GM19035 (cell line): ENCODE measurements around the gene CALR.
"Not testable (repeated sequence)": the region's sequence is repeated elsewhere in the genome, so short reads cannot be mapped to it uniquely, and the experiment has no call there.

Experiments used
- ATAC-seq: cut with Tn5 transposase; IDR thresholded peaks from one replicate; pipeline ENCODE4 v1.9.1; 2021; ENCODE audit not compliant: unreplicated experiment

CALR gene

DNA sequence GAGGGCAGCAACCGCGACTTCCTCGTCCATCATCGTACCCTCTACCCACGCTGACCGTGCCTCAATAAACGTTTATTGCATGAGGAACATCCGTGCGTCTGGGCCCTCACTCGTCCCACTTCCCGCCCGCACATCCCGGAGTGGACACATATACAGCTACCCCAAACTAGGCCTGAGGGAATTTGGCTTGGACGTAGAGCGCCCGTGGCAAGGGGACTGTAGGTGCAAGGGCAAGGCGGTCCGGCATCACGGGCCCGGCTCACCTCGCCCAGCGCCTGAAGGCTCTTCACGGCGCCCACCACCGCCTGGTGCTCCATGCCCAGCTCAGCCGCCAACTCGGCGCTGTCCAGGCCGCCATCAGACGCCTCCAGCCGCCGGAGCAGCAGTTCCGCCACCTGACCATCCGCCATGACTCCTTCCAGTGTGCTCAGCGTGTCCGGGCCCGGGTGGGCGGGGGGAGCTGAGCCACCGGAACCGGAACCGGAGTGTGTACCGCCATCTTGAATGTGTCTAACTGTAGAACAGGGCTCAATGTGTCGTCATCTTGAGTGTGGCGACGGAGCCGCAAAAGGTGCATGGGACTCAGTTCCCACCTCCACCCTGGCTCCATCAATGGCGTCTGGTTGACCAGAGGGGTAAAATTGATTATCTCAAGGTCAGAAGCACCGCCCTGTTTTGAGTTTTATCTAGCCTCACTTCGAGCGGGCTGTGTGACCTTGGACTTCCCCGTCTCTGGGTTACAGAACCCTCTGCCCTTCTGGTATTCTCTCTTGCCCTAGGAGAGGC, 4.9 kb upstream of the CALR start, which contains the start of gene FARSA:
Gene FARSA (minus strand): TSS at position 425 of the 786 bp plus-strand sequence. CDS start 15 bp downstream, at position 410.
- ATAC-seq = peak; percentile 55

GRCh38 chr19:12935071-12935470, 3.3 kb upstream of the CALR start:
- ATAC-seq = no peak

DNA sequence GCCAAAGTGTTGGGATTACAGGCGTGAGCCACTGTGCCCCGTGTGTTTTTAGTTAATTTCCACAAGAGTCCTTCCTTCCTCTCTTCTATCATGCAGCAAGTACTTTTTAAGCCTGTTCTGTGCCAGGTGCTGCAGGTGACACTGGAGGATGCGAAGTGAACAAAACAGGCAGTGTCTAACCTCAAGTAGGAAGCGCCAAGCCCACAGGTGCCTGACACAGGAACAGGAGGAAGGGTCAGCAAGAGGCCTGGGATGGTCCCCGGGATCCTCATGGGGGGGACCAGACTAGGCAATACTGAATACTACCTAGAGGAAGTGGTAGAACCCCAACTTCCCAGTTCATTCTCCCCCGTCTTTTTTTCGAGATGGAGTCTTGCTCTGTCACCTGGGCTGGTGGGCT, 1.8 kb upstream of the CALR start:
- ATAC-seq = no peak

DNA sequence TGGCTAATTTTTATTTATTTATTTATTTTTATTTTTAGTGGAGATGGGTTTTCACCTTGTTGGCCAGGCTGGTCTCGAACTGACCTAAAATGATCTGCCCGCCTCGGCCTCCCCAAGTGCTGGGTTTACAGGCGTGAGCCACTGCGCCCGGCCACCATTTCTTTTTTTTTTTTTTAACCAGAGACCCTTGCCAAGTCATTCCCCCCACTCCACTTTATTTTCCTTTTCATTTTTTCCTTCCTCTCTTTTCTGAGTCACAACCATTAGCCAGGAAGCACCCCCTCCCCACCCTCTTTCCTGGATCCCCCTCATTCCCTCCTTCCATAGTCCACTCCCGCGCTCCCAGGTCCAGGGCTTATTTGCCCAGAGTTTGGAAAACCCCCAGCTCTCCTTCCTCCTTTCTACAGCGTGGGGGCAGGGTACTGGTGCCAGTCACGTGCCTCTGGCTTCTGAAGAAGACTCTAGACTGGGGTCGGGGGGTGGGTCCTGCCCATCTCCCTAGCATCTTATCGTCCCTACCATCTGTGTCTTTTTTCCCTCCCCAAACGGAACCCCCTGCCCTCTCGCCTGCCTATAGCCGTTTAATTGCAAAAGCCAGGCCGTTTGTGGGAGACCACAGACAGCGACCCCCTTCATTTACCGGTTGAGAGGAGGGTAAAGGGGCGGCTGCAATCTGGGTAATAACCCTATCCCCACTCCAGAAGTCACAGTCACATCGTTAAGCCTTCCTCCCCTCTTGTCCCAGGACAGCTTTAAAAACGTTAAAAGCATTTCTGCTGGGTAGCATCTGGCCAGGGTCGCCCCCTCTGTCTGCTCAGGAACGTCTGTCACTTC, 1.1 kb upstream of the CALR start:
- no peak for ATAC-seq

DNA sequence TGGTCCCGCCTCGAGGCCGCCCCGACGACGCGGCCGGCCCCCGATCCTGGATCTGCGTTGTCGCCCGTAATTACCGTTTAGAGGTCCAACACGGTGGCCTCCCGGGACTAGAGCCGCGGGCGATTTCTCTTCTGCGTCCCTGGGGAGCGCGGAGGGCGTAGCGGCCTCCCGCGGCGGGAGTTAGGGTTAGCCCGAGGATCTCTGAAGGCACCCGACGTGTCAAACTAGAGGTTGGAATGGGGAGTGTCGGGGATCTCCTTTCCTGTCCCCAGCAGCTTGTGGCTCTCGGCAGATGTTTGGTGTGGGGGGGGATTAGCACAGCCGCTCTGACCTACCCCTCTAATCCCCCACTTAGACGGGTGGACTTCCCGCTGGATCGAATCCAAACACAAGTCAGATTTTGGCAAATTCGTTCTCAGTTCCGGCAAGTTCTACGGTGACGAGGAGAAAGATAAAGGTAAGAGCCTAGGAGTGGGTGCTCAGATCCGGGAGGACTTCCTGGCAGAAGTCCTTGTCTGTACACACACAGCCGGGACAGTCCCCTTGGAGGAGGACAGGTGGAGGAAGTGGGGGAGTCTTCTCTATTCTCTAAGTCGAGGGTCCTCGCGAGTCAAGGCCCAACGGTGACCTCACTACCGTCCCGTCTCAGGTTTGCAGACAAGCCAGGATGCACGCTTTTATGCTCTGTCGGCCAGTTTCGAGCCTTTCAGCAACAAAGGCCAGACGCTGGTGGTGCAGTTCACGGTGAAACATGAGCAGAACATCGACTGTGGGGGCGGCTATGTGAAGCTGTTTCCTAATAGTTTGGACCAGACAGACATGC, 581 bp downstream of the CALR start:
- ATAC-seq = no peak

- no peak for ATAC-seq
These were observed 1.6 kb downstream of the CALR start for GRCh38 chr19:12939975-12940423.

DNA sequence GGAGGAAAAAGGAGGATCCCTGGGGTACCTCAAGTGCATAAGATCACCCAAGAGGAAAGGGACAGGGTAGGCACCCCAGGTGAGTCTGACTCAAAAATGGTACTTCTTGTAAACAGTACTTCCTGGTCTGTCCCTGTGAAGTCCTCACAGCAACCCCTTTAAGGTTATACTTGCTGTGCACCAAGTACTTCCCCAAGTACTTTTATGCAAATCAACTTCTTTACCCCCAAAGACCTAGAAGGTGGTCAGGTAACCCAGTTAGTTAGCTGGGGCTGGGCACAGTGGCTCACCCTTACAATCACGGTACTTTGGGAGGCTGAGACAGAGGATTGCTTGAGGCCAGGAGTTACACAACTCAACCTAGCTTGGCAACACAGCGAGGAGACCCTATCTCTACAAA, 2.5 kb downstream of the CALR start:
- ATAC-seq = no peak

DNA sequence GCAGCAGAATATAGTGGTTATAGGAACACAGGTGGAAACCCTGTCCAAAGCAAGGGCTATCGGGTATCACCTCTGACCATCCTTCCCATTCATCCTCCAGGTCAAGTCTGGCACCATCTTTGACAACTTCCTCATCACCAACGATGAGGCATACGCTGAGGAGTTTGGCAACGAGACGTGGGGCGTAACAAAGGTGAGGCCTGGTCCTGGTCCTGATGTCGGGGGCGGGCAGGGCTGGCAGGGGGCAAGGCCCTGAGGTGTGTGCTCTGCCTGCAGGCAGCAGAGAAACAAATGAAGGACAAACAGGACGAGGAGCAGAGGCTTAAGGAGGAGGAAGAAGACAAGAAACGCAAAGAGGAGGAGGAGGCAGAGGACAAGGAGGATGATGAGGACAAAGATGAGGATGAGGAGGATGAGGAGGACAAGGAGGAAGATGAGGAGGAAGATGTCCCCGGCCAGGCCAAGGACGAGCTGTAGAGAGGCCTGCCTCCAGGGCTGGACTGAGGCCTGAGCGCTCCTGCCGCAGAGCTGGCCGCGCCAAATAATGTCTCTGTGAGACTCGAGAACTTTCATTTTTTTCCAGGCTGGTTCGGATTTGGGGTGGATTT, 5.1 kb downstream of the CALR start:
- ATAC-seq = no peak

- ATAC-seq = no peak
These were observed 5.8 kb downstream of the CALR start for GRCh38 chr19:12944104-12944674.

DNA sequence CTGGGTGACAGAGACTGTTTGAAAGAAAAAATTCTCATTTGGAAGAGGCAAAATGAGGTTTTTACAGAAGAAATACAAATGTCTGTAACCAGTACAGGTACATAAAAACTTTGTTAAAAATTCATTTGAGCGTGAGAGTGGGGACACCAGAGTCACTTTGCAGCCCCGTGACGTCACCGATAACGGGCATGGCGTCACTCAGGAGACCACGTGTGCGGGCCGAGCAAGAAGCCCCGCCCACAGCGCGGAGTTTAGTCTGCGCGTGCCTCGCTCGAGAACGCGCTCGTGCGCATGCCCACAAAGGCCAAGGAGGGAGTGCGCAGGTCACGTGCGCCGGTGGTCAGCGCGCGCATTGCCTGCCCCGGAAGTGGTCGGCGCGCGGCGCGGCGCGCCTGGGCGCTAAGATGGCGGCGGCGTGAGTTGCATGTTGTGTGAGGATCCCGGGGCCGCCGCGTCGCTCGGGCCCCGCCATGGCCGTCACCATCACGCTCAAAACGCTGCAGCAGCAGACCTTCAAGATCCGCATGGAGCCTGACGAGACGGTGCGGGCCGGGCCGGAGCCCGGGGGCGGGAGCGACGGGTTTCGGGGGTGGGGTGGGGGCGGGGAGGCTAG, 7.2 kb downstream of the CALR start, which contains the start of gene RAD23A:
Gene RAD23A (plus strand): TSS at position 384 of the 613 bp plus-strand sequence. CDS start 87 bp downstream, at position 471.
- ATAC-seq = peak; percentile 78

GRCh38 chr19:12946092-12946721, 7.8 kb downstream of the CALR start:
- ATAC-seq = peak; percentile 40

- no peak for ATAC-seq
These were observed 8.5 kb downstream of the CALR start for GRCh38 chr19:12946731-12947496.

DNA sequence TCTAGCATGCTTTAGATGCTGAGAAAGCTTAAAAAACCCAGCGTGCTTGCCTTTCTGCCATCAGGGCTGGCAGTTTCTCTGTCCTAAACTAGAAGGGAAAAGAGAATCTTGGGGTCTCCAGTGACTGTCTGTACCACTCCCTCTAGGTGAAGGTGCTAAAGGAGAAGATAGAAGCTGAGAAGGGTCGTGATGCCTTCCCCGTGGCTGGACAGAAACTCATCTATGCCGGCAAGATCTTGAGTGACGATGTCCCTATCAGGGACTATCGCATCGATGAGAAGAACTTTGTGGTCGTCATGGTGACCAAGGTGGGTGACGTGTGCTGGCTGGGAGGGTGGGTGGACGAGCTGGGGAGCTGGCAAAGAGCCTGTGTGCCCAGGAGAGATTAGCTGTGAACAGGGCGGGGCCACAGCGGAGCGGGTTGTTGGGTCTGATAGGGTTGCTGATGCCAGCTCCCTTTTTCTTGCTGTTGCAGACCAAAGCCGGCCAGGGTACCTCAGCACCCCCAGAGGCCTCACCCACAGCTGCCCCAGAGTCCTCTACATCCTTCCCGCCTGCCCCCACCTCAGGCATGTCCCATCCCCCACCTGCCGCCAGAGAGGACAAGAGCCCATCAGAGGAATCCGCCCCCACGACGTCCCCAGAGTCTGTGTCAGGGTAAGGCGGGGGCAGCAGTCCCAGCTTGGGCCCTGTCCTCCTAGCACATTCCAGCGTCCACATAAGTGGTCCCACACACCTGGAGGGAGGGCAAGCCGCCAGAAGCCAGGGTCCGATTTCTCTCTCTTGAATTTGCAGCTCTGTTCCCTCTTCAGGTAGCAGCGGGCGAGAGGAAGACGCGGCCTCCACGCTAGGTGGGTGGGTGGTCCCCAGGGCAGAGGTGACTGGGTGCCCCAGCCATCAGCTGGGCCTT, 9.5 kb downstream of the CALR start:
- no peak for ATAC-seq

GRCh38 chr19:12948612-12949362, 10.4 kb downstream of the CALR start:
- no peak for ATAC-seq

DNA sequence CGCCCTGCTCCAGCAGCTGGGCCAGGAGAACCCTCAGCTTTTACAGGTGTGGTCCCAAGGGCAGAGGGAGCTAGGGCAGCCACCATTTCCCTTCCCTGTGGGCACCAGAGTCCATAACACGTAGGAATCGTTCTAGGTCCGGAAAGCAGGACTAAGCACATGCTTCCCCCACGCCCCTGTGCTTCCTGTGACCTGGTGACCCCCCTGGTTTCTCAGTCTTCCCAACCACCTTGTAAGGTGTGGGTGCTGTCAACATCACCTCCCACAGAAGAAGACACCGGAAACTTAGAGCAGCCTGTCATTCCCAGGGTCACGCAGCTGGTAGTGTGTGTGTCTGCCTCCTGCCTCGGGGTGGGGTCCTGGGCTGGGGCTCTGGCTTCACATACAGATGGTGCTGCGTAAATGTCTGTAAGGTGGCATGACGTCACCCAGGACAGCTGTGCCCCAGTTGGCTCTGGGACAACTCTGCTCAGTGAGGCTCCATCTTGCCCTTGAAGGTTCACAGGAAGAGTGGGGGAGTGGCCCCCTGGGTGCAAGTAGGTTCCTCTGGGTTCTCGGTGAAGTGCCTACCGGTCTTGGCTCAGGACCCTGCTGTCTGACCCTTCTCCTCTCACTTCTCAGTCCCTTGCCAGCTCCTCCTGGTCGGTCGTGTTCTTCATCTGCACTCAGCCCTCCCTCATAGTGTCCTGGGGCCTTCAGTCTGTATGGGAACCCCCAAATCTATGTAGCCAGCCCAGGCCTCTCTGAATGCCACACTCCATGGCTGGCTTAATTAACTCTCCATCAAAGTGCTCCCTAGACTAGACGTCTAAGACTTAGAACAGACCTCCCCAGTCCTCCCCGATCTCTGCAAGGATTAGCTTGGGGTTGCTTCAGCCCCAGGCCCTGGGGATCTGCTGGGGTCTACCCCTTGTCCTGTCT, 11.2 kb downstream of the CALR start:
- no peak for ATAC-seq

DNA sequence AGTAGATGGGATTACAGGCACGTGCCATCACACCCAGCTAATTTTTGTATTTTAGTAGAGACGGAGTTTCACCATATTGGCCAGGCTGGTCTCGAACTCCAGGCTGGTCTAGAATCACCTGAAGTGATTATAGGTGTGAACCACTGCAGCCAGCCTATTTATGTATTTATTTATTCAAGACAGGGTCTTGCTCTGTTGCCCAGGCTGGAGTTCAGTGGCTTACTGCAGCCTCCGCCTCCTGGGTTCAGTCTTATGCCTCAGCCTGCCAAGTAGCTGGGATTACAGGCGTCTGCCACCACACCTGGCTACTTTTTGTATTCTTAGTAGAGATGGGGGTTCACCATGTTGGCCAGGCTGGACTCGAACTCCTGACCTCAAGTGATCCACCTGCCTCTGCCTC, 13.6 kb downstream of the CALR start:
- ATAC-seq = not testable (repeated sequence)
